Sigmoid colon (tissue), 4 donors: ENCODE data around the gene BAX.

ENCODE experiments used
- EP300 ChIP-seq, 4 donors: sonication (generic); formaldehyde crosslinking; IDR thresholded peaks; one replicate each; pipeline ENCODE4 v1.6.1; 2017; ENCODE audit warnings: antibody characterized with exemption in 4 of 4
- POLR2A ChIP-seq, 2 donors: fragments of 450-650 bp; IDR thresholded peaks; one replicate each; pipeline ENCODE4 v1.6.1; 2016; ENCODE audit warnings: antibody characterized with exemption in 2 of 2, mild to moderate bottlenecking in 2 of 2, moderate library complexity in 2 of 2
- TF ChIP-seq, protein P1 (sequence below), 4 experiments: fragments of 450-650 bp in 3 of 4; fragments of 200-600 bp in 1 of 4; IDR thresholded peaks; one replicate each; pipeline ENCODE4 v1.5.1; 2016 to 2019; ENCODE audit warnings: antibody characterized with exemption in 4 of 4, mild to moderate bottlenecking in 3 of 4, moderate library complexity in 2 of 4

DNA sequence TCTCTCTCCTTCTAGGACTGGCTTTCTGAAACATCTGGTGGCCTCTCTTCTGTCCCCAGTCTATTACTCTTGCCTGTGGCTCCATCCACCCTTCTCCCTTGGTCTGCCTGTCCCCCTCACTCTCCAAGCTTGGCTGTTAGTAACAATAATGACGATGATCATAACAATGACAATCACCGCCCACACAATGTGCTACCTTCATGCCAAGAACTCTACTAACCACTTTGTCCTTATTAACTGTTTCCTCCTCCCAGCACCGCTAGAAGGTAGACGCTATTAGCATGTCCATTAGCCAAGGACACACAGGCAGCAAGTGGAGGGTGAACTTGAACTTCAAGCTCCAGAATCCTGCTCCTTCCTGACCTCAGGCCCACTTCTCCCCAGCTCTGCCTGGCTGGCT, 35.7 kb downstream of the BAX start:
- TF ChIP-seq POLR2A (IDR thresholded peaks at IDR 0.05) (no peak), EP300 (IDR thresholded peaks at IDR 0.05) (no peak)
- TF ChIP-seq, protein P1, sequence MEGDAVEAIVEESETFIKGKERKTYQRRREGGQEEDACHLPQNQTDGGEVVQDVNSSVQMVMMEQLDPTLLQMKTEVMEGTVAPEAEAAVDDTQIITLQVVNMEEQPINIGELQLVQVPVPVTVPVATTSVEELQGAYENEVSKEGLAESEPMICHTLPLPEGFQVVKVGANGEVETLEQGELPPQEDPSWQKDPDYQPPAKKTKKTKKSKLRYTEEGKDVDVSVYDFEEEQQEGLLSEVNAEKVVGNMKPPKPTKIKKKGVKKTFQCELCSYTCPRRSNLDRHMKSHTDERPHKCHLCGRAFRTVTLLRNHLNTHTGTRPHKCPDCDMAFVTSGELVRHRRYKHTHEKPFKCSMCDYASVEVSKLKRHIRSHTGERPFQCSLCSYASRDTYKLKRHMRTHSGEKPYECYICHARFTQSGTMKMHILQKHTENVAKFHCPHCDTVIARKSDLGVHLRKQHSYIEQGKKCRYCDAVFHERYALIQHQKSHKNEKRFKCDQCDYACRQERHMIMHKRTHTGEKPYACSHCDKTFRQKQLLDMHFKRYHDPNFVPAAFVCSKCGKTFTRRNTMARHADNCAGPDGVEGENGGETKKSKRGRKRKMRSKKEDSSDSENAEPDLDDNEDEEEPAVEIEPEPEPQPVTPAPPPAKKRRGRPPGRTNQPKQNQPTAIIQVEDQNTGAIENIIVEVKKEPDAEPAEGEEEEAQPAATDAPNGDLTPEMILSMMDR (IDR thresholded peaks at IDR 0.05), result no peak
